Common myeloid progenitor, CD34-positive (primary cell): ENCODE data around the gene STRIP1.
"Not testable (repeated sequence)": the region's sequence is repeated elsewhere in the genome, so short reads cannot be mapped to it uniquely, and the experiment has no call there.

ENCODE experiments used
- CTCF ChIA-PET: fragments of 350-600 bp; sonication (Branson Sonifier 250); formaldehyde crosslinking; loops from one replicate; lab custom pipeline; 2021; ENCODE audit warnings: antibody characterized with exemption; lab: Charles Lee
- POLR2A ChIA-PET: fragments of 350-600 bp; sonication (Branson Sonifier 250); formaldehyde crosslinking; loops from one replicate; lab custom pipeline; 2021; ENCODE audit warnings: antibody characterized with exemption; lab: Charles Lee
- DNase-seq, 3 donors: peaks; one replicate each; pipeline versions ENCODE4 v3.0.0 to v3.0.0-alpha.2; 2013
- H3K27ac ChIP-seq, 2 experiments: 1 replicate in 1 of 2; 2 replicates in 1 of 2; pipeline ENCODE4 v1.7.0; 2013; ENCODE audit warnings: inconsistent platforms in 2 of 2, low read length in 2 of 2, mild to moderate bottlenecking in 2 of 2, low read depth in 1 of 2, moderate library complexity in 1 of 2; ENCODE audit not compliant: severe bottlenecking in 2 of 2, insufficient read depth in 1 of 2, poor library complexity in 1 of 2
- H3K27me3 ChIP-seq, 5 experiments: replicated peaks in 2 of 5; 1 replicate in 3 of 5; 2 replicates in 2 of 5; pipeline versions ENCODE4 v1.6.1 to v1.7.0; 2013; ENCODE audit warnings: low read length in 4 of 5, mild to moderate bottlenecking in 2 of 5, moderate library complexity in 2 of 5, inconsistent platforms in 1 of 5; ENCODE audit not compliant: insufficient read depth in 5 of 5, control insufficient read depth in 4 of 5
- H3K36me3 ChIP-seq, 4 experiments: 1 replicate in 2 of 4; 2 replicates in 2 of 4; pipeline versions ENCODE4 v1.6.1 to v1.7.0; 2013; ENCODE audit warnings: low read length in 3 of 4, control low read depth in 1 of 4, mild to moderate bottlenecking in 1 of 4; ENCODE audit not compliant: control insufficient read depth in 4 of 4, insufficient read depth in 4 of 4
- H3K4me1 ChIP-seq, 4 experiments: 1 replicate in 3 of 4; 2 replicates in 1 of 4; pipeline versions ENCODE4 v1.6.1 to v1.7.1; 2013; ENCODE audit warnings: low read length in 3 of 4, mild to moderate bottlenecking in 3 of 4, control low read depth in 1 of 4, inconsistent platforms in 1 of 4, moderate library complexity in 1 of 4; ENCODE audit not compliant: control insufficient read depth in 4 of 4, insufficient read depth in 4 of 4; ENCODE audit errors: control extremely low read depth in 1 of 4
- H3K4me3 ChIP-seq, 7 experiments: 1 replicate in 4 of 7; 2 replicates in 3 of 7; pipeline versions ENCODE4 v1.5.1 to v1.7.0; 2013; ENCODE audit warnings: mild to moderate bottlenecking in 7 of 7, low read length in 6 of 7, moderate library complexity in 6 of 7, inconsistent platforms in 2 of 7, low read depth in 2 of 7, control low read depth in 1 of 7; ENCODE audit not compliant: insufficient read depth in 4 of 7, control insufficient read depth in 1 of 7; ENCODE audit errors: extremely low read depth in 1 of 7
- H3K9me3 ChIP-seq, 5 experiments: 1 replicate in 4 of 5; 2 replicates in 1 of 5; pipeline versions ENCODE4 v1.6.1 to v1.7.1; 2013; ENCODE audit warnings: low read length in 4 of 5, mild to moderate bottlenecking in 2 of 5, inconsistent platforms in 1 of 5, low read depth in 1 of 5, moderate library complexity in 1 of 5; ENCODE audit not compliant: control insufficient read depth in 4 of 5, insufficient read depth in 2 of 5; ENCODE audit errors: control extremely low read depth in 1 of 5
- WGBS: methylation state at CpG from one replicate; pipeline ENCODE4 v1.1.5; 2013; ENCODE audit not compliant: insufficient coverage; 5-methylcytosine and 5-hydroxymethylcytosine counted together

STRIP1 gene

DNA sequence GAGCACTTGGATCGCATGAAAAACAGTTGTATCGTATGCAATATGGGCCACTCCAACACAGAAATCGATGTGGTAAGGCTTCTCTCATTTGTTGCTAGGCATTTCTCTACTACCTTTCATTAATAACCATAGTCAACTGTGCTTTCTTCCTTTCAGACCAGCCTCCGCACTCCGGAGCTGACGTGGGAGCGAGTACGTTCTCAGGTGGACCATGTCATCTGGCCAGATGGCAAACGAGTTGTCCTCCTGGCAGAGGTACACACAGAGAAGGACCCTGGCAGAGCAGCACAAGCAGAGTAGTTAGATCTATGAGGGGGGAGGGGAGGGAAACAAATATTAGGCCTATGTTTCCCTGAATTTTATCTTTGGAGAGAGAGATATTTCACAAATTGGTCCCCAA is 16.0 kb upstream of the STRIP1 start:
- no peaks in the 10 kb centered on the region for H3K9me3 ChIP-seq
- H3K27ac ChIP-seq = no peak overlapping the region
- POLR2A ChIA-PET = no interaction called here
- WGBS = 94% methylated on average over 9 of the region's 9 CpGs
- no peak for DNase-seq
- no peak overlapping the region for H3K4me3 ChIP-seq
- peaks cover 45 to 94% (median 76%) of the 10 kb centered on the region in 4 experiments for H3K36me3 ChIP-seq
- H3K27me3 ChIP-seq = no peaks in the 10 kb centered on the region
- H3K4me1 ChIP-seq = no peaks in the 10 kb centered on the region
- CTCF ChIA-PET = interaction anchor here (0.6 to 3.0 kb wide), 6 partner anchors 8 to 658 kb away, joined by 3 to 22 read pairs (median 4); partner anchors contain the start of gene AHCYL1

DNA sequence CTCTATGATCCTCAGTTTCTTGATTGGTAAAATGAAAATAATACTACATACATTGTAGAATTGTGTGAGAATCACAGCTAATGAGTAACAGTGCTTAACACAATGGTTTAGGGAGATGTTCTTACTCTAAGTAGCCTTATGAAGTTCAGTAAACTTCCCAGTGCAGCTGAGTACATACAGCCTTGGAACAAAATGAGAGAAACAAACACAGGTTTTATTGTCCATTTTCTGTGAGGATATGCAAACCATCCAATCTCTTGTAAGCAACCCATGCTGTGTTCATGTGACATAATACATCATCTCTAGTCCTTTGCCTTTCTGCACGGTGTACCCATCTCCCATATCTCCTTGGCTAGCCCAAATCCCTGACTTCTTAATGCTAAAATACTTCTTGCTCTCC is 14.7 kb upstream of the STRIP1 start:
- no peaks in the 10 kb centered on the region for H3K9me3 ChIP-seq
- ChIA-PET POLR2A (no interaction called here), CTCF (interaction anchor here (0.8 to 3.0 kb wide), 8 partner anchors 9 to 43 kb away, joined by 3 to 22 read pairs (median 3); partner anchors contain the start of gene STRIP1)
- DNase-seq = no peak
- no peaks in the 10 kb centered on the region for H3K4me1 ChIP-seq
- WGBS = 90% methylated on average over 1 of the region's 1 CpG
- no peak overlapping the region for H3K27ac ChIP-seq
- peaks cover 40 to 87% (median 73%) of the 10 kb centered on the region in 4 experiments for H3K36me3 ChIP-seq
- H3K27me3 ChIP-seq = no peaks in the 10 kb centered on the region
- H3K4me3 ChIP-seq = no peak overlapping the region

DNA sequence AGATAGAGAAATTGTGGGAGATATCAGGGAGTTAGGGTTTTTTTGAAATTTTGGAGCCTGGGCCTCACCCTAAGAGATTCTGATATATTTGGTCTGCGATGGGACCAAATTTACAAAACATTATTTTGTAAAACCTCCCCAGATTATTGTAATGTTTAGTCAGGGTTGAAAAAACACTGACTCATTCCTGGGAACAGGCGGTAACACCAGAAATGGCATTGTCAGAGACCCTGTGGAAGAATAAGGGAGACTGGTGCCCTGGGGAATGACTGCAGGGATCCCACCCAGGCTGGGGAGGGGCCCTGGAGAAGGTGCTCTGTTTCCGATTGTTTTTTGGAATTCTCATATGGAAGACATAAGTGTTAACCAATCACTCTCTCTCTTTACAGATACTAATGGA is 13.1 kb upstream of the STRIP1 start:
- WGBS = 100% methylated on average over 1 of the region's 3 CpGs
- DNase-seq = no peak
- Histone ChIP-seq H3K9me3 (no peaks in the 10 kb centered on the region), H3K27me3 (no peaks in the 10 kb centered on the region), H3K36me3 (peaks cover 36 to 76% (median 60%) of the 10 kb centered on the region in 4 experiments), H3K4me3 (no peak overlapping the region), H3K27ac (no peak overlapping the region), H3K4me1 (no peaks in the 10 kb centered on the region)
- CTCF ChIA-PET = interaction anchor here (3.0 kb wide), 1 partner anchor 8 kb away, joined by 22 read pairs; no protein-coding TSS in a partner anchor
- POLR2A ChIA-PET = no interaction called here

GRCh38 chr1:110024613-110025012 is 9.8 kb upstream of the STRIP1 start:
- Histone ChIP-seq H3K27me3 (no peaks in the 10 kb centered on the region), H3K4me1 (no peaks in the 10 kb centered on the region), H3K27ac (no peak overlapping the region), H3K9me3 (no peaks in the 10 kb centered on the region), H3K36me3 (peaks cover 15 to 44% (median 27%) of the 10 kb centered on the region in 4 experiments), H3K4me3 (no peak overlapping the region)
- 100% methylated on average over 3 of the region's 4 CpGs for WGBS
- ChIA-PET POLR2A (no interaction called here), CTCF (interaction anchor here (0.8 to 1.0 kb wide), 3 partner anchors 14 to 29 kb away, joined by 3 read pairs; no protein-coding TSS in a partner anchor)
- no peak for DNase-seq

- WGBS = 100% methylated on average over 1 of the region's 4 CpGs
- H3K36me3 ChIP-seq, H3K27me3 ChIP-seq, POLR2A ChIA-PET, H3K9me3 ChIP-seq, DNase-seq: not testable (repeated sequence)
- Histone ChIP-seq H3K27ac (peak overlapping the region in 1 of 2 experiments; percentile 1), H3K4me1 (peaks cover 13 to 27% (median 16%) of the 10 kb centered on the region in 4 experiments), H3K4me3 (peak overlapping the region in 2 of 7 experiments; percentile 45 to 53)
- CTCF ChIA-PET = interaction anchor here (0.9 to 3.0 kb wide), 10 partner anchors 9 to 245 kb away, joined by 3 to 22 read pairs (median 4); partner anchors contain the start of gene UBL4B
Measured at GRCh38 chr1:110030687-110031086, 3.7 kb upstream of the STRIP1 start.

GRCh38 chr1:110032327-110032726 is 2.1 kb upstream of the STRIP1 start:
- 100% methylated on average over 2 of the region's 2 CpGs for WGBS
- H3K4me3 ChIP-seq = no peak overlapping the region
- H3K36me3 ChIP-seq = peaks cover 0 to 4% (median 2%) of the 10 kb centered on the region in 4 experiments
- H3K27ac ChIP-seq = no peak overlapping the region
- CTCF ChIA-PET = interaction anchor here (0.6 to 1.2 kb wide), 4 partner anchors 19 to 415 kb away, joined by 3 to 4 read pairs (median 3); no protein-coding TSS in a partner anchor
- POLR2A ChIA-PET = no interaction called here
- DNase-seq = no peak
- H3K9me3 ChIP-seq = no peaks in the 10 kb centered on the region
- peaks cover 15 to 30% (median 18%) of the 10 kb centered on the region in 4 experiments for H3K4me1 ChIP-seq
- H3K27me3 ChIP-seq = no peaks in the 10 kb centered on the region

DNA sequence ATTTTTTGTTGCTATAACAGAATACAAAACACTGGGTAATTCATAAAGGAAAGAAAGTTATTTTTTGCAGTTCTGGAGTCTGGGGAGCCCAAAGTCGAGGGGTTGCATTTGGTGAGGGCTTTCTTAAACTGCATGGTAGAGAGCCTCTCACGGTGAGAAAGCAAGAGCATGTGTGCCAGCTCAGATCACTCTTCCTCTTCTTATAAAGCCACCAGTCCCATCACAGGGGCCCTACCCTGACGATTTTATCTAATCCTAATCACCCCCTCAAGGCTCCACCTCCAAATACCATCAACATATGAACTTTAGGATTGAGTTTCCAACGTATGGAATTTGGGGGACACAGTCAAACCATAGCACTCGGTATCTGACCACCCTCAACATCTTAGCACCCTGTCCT is 1.0 kb upstream of the STRIP1 start:
- peak overlapping the region in 1 of 7 experiments; percentile 93 for H3K4me3 ChIP-seq
- 100% methylated on average over 3 of the region's 5 CpGs for WGBS
- CTCF ChIA-PET = interaction anchor here (2.2 kb wide), 1 partner anchor 27 kb away, joined by 8 read pairs; no protein-coding TSS in a partner anchor
- no peaks in the 10 kb centered on the region for H3K9me3 ChIP-seq
- no peak for DNase-seq
- H3K4me1 ChIP-seq = peaks cover 15 to 30% (median 18%) of the 10 kb centered on the region in 4 experiments
- no peaks in the 10 kb centered on the region for H3K27me3 ChIP-seq
- POLR2A ChIA-PET = no interaction called here
- H3K36me3 ChIP-seq = peaks cover 7 to 13% (median 11%) of the 10 kb centered on the region in 4 experiments
- peak overlapping the region in 1 of 2 experiments; percentile 96 for H3K27ac ChIP-seq
